ENCODE measurements around the gene HOXB5.

Gene HOXB5

GRCh38 chr17:48571826-48572417 lies 21.7 kb downstream of the HOXB5 start:
- DNase-seq (ENCODE audit: low read depth), result no peak

- DNase-seq (ENCODE audit: low read depth), result no peak
Measured at GRCh38 chr17:48571024-48571818, 22.4 kb downstream of the HOXB5 start.

GRCh38 chr17:48570325-48571023 lies 23.1 kb downstream of the HOXB5 start:
- no peak for DNase-seq (ENCODE audit: low read depth)

DNA sequence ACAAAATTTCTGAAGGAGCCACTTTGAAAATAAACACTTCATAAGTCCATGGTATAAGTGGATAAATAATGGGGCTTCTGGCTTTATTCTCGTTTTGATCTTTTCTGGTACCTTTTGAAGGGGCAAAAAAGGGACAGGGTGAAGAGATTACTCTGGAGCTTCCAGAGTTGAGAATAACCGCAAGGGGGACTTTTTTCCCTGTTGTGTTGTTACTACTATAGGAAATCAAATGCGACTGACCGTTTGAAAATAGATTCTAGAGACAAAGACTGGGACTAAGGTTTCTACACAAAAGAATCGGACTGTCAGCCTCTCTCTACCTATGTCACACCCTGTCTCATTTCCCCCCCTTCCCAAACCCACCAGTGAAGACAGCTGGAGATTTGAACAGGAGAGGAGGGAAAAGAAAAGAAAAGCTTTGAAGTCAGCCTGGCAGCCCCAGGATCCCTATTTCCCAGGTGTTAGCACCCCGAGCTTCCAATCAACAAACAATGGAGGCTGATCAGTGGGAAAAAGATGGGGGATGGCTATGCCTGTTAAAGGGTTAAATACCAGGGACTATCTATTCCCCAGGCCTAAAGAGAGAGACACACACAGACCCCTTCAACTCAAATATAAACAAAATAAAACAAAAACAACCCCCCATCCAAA lies 23.8 kb downstream of the HOXB5 start:
- DNase-seq (ENCODE audit: low read depth), result no peak

DNA sequence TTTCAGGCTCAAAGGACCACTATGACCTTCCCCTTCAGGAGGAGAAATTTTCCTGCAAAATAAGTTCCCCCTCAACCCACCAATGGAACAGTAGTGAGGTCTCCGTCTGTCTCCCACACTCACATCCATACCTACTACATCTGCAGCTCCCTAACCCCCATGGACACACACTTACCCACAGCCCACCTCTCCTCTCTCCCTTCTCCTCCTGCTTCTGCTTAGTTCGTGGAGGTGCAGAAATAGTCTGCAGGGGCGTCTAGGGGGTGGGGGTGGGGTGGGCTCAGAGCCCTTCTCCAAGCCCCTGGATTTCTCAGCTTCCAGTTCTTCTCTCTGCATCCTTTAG lies 24.4 kb downstream of the HOXB5 start:
- no peak for DNase-seq (ENCODE audit: low read depth)

GRCh38 chr17:48568499-48569239 lies 24.9 kb downstream of the HOXB5 start:
- DNase-seq (ENCODE audit: low read depth), result no peak

- no peak for DNase-seq (ENCODE audit: low read depth)
Measured at GRCh38 chr17:48567646-48568354, 25.8 kb downstream of the HOXB5 start.

GRCh38 chr17:48567209-48567608 lies 26.4 kb downstream of the HOXB5 start:
- no peak for DNase-seq (ENCODE audit: low read depth)

- no peak for DNase-seq (ENCODE audit: low read depth)
Measured at GRCh38 chr17:48566717-48567116, 26.9 kb downstream of the HOXB5 start.

- DNase-seq (ENCODE audit: low read depth), result no peak
Measured at GRCh38 chr17:48565925-48566710, 27.5 kb downstream of the HOXB5 start.

GRCh38 chr17:48565022-48565554 lies 28.5 kb downstream of the HOXB5 start:
- DNase-seq (ENCODE audit: low read depth), result no peak

DNA sequence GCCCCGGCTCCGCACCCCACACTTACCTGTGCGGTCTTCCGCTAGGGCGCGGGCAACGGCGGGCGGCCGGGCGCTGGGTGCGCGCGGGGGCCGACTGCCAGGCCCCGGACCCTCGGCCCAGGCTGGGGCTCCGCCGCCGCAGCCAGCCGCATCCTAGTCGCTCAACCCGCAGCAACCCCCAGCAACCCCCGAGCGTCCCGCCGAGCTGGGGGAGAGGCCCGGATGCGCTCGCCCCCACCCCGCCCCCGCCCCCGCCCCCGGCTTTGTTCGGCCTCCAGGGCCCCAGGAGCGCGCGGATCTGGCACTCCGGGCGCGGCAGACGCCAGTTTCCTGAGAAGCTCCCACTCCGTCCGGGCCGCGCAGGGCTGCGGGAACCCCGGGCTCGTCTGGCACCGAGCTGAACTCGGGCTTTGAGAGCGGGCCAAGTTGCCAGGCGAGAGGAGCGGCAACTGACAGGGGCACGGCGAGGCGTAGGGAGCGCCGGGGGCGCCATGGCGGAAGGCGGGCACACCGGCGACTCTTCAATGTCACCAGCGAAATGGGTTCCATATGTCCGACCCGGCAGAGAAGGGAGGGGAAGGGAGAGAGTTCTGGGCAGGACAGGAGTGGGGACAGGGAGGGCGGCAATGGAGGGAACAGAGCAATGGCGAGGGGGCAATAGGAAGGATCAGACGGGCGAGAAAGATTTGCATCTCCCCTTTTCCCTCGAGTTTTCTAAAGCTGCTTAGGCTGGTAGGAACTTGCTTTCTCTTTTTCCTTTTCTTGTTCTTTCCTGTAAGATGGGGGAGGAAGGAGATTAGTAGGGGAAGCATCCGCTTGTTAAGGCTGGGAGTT lies 29.2 kb downstream of the HOXB5 start:
- DNase-seq (ENCODE audit: low read depth), result no peak

GRCh38 chr17:48563867-48564187 lies 29.8 kb downstream of the HOXB5 start:
- DNase-seq (ENCODE audit: low read depth), result no peak

GRCh38 chr17:48563385-48563838 lies 30.2 kb downstream of the HOXB5 start:
- DNase-seq (ENCODE audit: low read depth), result no peak

DNA sequence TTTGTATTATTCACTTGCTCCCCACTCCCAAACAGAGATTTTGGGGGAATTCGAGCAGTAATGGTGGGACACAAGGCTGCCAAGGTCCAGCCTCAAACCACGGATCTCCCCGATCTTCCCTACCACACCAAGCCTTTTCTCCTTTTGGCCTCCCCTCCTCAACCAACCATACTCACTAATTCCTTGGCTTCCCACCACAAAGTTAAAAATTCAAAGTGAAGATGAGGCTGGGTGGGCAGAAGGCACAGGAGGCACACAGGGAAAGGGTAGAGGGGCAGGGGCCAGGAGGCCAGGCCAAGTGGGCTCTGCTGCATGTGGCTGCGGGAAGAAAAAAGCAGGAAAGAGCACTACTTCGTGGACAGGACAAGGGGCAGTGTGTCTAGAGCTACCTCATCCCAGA lies 30.6 kb downstream of the HOXB5 start:
- DNase-seq (ENCODE audit: low read depth), result no peak

- no peak for DNase-seq (ENCODE audit: low read depth)
Measured at GRCh38 chr17:48561884-48562810, 31.4 kb downstream of the HOXB5 start.

GRCh38 chr17:48559840-48560817 lies 33.5 kb downstream of the HOXB5 start:
- no peak for DNase-seq (ENCODE audit: low read depth)

Measured in GM04504 (cell line).